Prostate gland (tissue), 2 donors: ENCODE measurements around the gene DENND4A. TPM values are rescaled to one million over a fixed set of nuclear protein-coding genes. Genes with fewer than 3 reads are reported as not detected.

Experiments
- DNase-seq: peaks from one replicate; pipeline ENCODE4 v3.0.0-alpha.2; 2019; ENCODE audit warnings: low spot score
- H3K27ac ChIP-seq, 2 donors: fragments of 200-600 bp; sonication (generic); 2 replicates each; pipeline ENCODE4 v1.5.1; 2017 to 2019
- H3K27me3 ChIP-seq: fragments of 200-600 bp; sonication (generic); replicated peaks from 2 replicates; pipeline ENCODE4 v1.5.1; 2019; ENCODE audit not compliant: insufficient read depth
- H3K36me3 ChIP-seq, 2 donors: fragments of 200-600 bp; sonication (generic); 1 replicate in 1 of 2; 2 replicates in 1 of 2; pipeline versions ENCODE4 v1.5.1 to v1.8.1; 2017 to 2019
- H3K4me1 ChIP-seq: fragments of 200-600 bp; sonication (generic); replicated peaks from 2 replicates; pipeline ENCODE4 v1.5.1; 2019
- H3K4me3 ChIP-seq, 2 donors: fragments of 200-600 bp; sonication (generic); 2 replicates each; pipeline ENCODE4 v1.5.1; 2017 to 2019
- H3K9me3 ChIP-seq: fragments of 200-600 bp; sonication (generic); 2 replicates; pipeline ENCODE4 v1.5.1; 2017
- POLR2A ChIP-seq: fragments of 450-650 bp; IDR thresholded peaks from one replicate; pipeline ENCODE4 v1.6.1; 2016; ENCODE audit warnings: antibody characterized with exemption, mild to moderate bottlenecking
- POLR2AphosphoS5 ChIP-seq: sonication (generic); formaldehyde crosslinking; IDR thresholded peaks from one replicate; pipeline ENCODE4 v1.6.1; 2017; ENCODE audit warnings: antibody characterized with exemption
- WGBS: methylation state at CpG from one replicate; pipeline ENCODE4 v1.1.5; 2018; 5-methylcytosine and 5-hydroxymethylcytosine counted together
- intact Hi-C: fragments of 100-400 bp; cut with DNase I; formaldehyde crosslinking; loops from one replicate; pipeline ENCODE4 v1.14.2; 2022
- total RNA-seq, 2 donors: library from RNA; depleted of rRNA; stranded (reverse); fragments of >200 nt; gene quantifications; one replicate each; pipeline ENCODE4 v1.1.0, GENCODE V29; 2016
- TF ChIP-seq, protein P1 (sequence below), 4 experiments: fragments of 200-600 bp in 2 of 4; fragments of 450-650 bp in 2 of 4; sonication (generic) in 2 of 4; IDR thresholded peaks; 1 replicate in 3 of 4; 2 replicates in 1 of 4; pipeline ENCODE4 v1.5.1; 2016 to 2019; ENCODE audit warnings: antibody characterized with exemption in 4 of 4, mild to moderate bottlenecking in 2 of 4, moderate library complexity in 2 of 4

Gene DENND4A
- total RNA-seq, 2 donors from 2014 or later: 24.5 to 49.6 TPM

- TF ChIP-seq, protein P1, sequence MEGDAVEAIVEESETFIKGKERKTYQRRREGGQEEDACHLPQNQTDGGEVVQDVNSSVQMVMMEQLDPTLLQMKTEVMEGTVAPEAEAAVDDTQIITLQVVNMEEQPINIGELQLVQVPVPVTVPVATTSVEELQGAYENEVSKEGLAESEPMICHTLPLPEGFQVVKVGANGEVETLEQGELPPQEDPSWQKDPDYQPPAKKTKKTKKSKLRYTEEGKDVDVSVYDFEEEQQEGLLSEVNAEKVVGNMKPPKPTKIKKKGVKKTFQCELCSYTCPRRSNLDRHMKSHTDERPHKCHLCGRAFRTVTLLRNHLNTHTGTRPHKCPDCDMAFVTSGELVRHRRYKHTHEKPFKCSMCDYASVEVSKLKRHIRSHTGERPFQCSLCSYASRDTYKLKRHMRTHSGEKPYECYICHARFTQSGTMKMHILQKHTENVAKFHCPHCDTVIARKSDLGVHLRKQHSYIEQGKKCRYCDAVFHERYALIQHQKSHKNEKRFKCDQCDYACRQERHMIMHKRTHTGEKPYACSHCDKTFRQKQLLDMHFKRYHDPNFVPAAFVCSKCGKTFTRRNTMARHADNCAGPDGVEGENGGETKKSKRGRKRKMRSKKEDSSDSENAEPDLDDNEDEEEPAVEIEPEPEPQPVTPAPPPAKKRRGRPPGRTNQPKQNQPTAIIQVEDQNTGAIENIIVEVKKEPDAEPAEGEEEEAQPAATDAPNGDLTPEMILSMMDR (IDR thresholded peaks at IDR 0.05): no peak
- no peak for TF ChIP-seq POLR2A
- TF ChIP-seq POLR2AphosphoS5: no peak
- H3K9me3 ChIP-seq: no peaks in the 10 kb centered on the region
- no peaks in the 10 kb centered on the region for H3K36me3 ChIP-seq
- 89% methylated on average over 2 of the region's 2 CpGs for WGBS
- no peaks in the 10 kb centered on the region for H3K27me3 ChIP-seq
- no peak overlapping the region for H3K27ac ChIP-seq
- H3K4me1 ChIP-seq: no peaks in the 10 kb centered on the region
- intact Hi-C loops: no loop called here
- no peak overlapping the region for H3K4me3 ChIP-seq
- no peak for DNase-seq
Observed at GRCh38 chr15:65778269-65778668, 13.8 kb downstream of the DENND4A start.

DNA sequence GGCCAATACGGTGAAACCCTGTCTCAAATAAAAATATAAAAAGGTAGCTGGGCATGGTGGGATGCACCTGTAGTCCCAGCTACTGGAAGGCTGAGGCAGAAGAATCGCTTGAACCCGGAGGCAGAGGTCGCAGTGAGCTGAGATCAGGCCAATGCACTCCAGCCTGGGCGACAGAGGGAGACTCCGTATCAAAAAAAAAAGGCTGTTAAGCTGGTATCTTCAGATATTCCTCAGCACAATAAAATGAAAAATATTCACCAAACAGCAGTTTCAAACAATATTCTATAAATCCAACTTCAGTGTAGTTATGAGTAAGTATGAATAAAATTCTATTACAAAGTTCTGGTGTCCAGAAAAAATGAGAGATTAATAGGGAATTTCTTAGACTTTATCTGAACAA lies 14.2 kb downstream of the DENND4A start:
- Histone ChIP-seq H3K4me3 (no peak overlapping the region), H3K36me3 (no peaks in the 10 kb centered on the region), H3K27me3 (no peaks in the 10 kb centered on the region), H3K4me1 (no peaks in the 10 kb centered on the region), H3K9me3 (no peaks in the 10 kb centered on the region), H3K27ac (no peak overlapping the region)
- intact Hi-C loops: no loop called here
- TF ChIP-seq, protein P1 (IDR thresholded peaks at IDR 0.05): no peak
- TF ChIP-seq POLR2AphosphoS5 (no peak), POLR2A (no peak)
- DNase-seq: no peak
- WGBS: 94% methylated on average over 6 of the region's 6 CpGs

- TF ChIP-seq POLR2AphosphoS5 (no peak), POLR2A (no peak)
- TF ChIP-seq, protein P1 (IDR thresholded peaks at IDR 0.05): no peak
- no peaks in the 10 kb centered on the region for H3K9me3 ChIP-seq
- no peaks in the 10 kb centered on the region for H3K27me3 ChIP-seq
- intact Hi-C loops: no loop called here
- WGBS: 87% methylated on average over 6 of the region's 6 CpGs
- H3K36me3 ChIP-seq: no peaks in the 10 kb centered on the region
- H3K4me1 ChIP-seq: no peaks in the 10 kb centered on the region
- DNase-seq: no peak
- H3K27ac ChIP-seq: no peak overlapping the region
- no peak overlapping the region for H3K4me3 ChIP-seq
Observed at GRCh38 chr15:65777053-65777452, 15.0 kb downstream of the DENND4A start.

GRCh38 chr15:65773386-65774111 lies 18.5 kb downstream of the DENND4A start:
- Histone ChIP-seq H3K4me3 (no peak overlapping the region), H3K27me3 (no peaks in the 10 kb centered on the region), H3K36me3 (no peaks in the 10 kb centered on the region), H3K9me3 (no peaks in the 10 kb centered on the region), H3K27ac (no peak overlapping the region), H3K4me1 (no peaks in the 10 kb centered on the region)
- 85% methylated on average over 3 of the region's 3 CpGs for WGBS
- TF ChIP-seq POLR2AphosphoS5 (no peak), POLR2A (no peak)
- TF ChIP-seq, protein P1 (IDR thresholded peaks at IDR 0.05): no peak
- intact Hi-C loops: no loop called here
- DNase-seq: no peak

GRCh38 chr15:65772930-65773329 lies 19.2 kb downstream of the DENND4A start:
- Histone ChIP-seq H3K4me1 (no peaks in the 10 kb centered on the region), H3K9me3 (no peaks in the 10 kb centered on the region), H3K36me3 (no peaks in the 10 kb centered on the region), H3K27ac (no peak overlapping the region), H3K4me3 (no peak overlapping the region), H3K27me3 (no peaks in the 10 kb centered on the region)
- 94% methylated on average over 2 of the region's 2 CpGs for WGBS
- TF ChIP-seq, protein P1 (IDR thresholded peaks at IDR 0.05): no peak
- no peak for TF ChIP-seq POLR2AphosphoS5
- TF ChIP-seq POLR2A: no peak
- intact Hi-C loops: no loop called here
- DNase-seq: no peak
